HepG2 (cell line): ENCODE data around the gene KLC4. TPM values are rescaled to one million over a fixed set of nuclear protein-coding genes. Genes with fewer than 3 reads are reported as not detected.

Experiments used
- ARNTL ChIP-seq: sonication (generic); formaldehyde crosslinking; IDR thresholded peaks from 2 replicates; pipeline ENCODE4 v1.4.0; 2020; ENCODE audit warnings: mild to moderate bottlenecking, missing genetic modification reagents
- ATAD3A ChIP-seq: sonication (generic); formaldehyde crosslinking; IDR thresholded peaks from 2 replicates; pipeline ENCODE4 v1.4.0; 2020; ENCODE audit warnings: missing genetic modification reagents
- BHLHE40 ChIP-seq: IDR thresholded peaks from 2 replicates; pipeline ENCODE4 v1.6.1; 2011; ENCODE audit warnings: low read length, improper control_type of control experiment
- CBFB ChIP-seq: sonication (generic); formaldehyde crosslinking; IDR thresholded peaks from 2 replicates; pipeline ENCODE4 v1.4.0; 2020; ENCODE audit warnings: missing genetic modification reagents
- CHCHD3 ChIP-seq: sonication (generic); formaldehyde crosslinking; IDR thresholded peaks from 2 replicates; pipeline ENCODE4 v1.8.0; 2022; ENCODE audit warnings: mild to moderate bottlenecking, missing genetic modification reagents, moderate library complexity
- ETV5 ChIP-seq: IDR thresholded peaks from 2 replicates; pipeline ENCODE4 v1.6.1; 2018; ENCODE audit warnings: missing biosample characterization, missing genetic modification reagents, inconsistent platforms, borderline replicate concordance
- FOXM1 ChIP-seq: sonication (generic); formaldehyde crosslinking; IDR thresholded peaks from 2 replicates; pipeline ENCODE4 v1.5.0; 2020; ENCODE audit warnings: missing genetic modification reagents
- MED13 ChIP-seq: sonication (generic); formaldehyde crosslinking; IDR thresholded peaks from 2 replicates; pipeline ENCODE4 v1.5.0; 2020; ENCODE audit warnings: missing genetic modification reagents
- NFE2 ChIP-seq: sonication (generic); formaldehyde crosslinking; IDR thresholded peaks from 2 replicates; pipeline ENCODE4 v1.4.0; 2020; ENCODE audit warnings: missing genetic modification reagents
- PPARG ChIP-seq: conservative IDR thresholded peaks from 2 replicates; pipeline ENCODE4 v1.6.1; 2016; ENCODE audit warnings: missing biosample characterization, missing genetic modification reagents
- SAFB2 ChIP-seq: sonication (generic); formaldehyde crosslinking; IDR thresholded peaks from 2 replicates; pipeline ENCODE4 v1.5.1; 2020; ENCODE audit warnings: missing genetic modification reagents, low read depth, mild to moderate bottlenecking, borderline replicate concordance
- XRCC5 ChIP-seq: fragments of 200-400 bp; formaldehyde crosslinking; optimal IDR thresholded peaks from 2 replicates; pipeline ENCODE3; 2017; ENCODE audit warnings: mild to moderate bottlenecking, low read length
- ZBTB21 ChIP-seq: sonication (generic); formaldehyde crosslinking; IDR thresholded peaks from 2 replicates; pipeline ENCODE4 v1.4.0; 2020; ENCODE audit warnings: missing genetic modification reagents
- ZKSCAN1 ChIP-seq: fragments of 150-350 bp; IDR thresholded peaks from 2 replicates; pipeline ENCODE4 v1.6.1; 2014; ENCODE audit warnings: low read length
- ZNF12 ChIP-seq: sonication (generic); formaldehyde crosslinking; IDR thresholded peaks from 2 replicates; pipeline ENCODE4 v1.5.0; 2020; ENCODE audit warnings: missing genetic modification reagents
- ZNF138 ChIP-seq: sonication (generic); formaldehyde crosslinking; IDR thresholded peaks from 2 replicates; pipeline ENCODE4 v1.5.0; 2020; ENCODE audit warnings: mild to moderate bottlenecking, low read depth, missing genetic modification reagents
- ZNF224 ChIP-seq: sonication (generic); formaldehyde crosslinking; IDR thresholded peaks from 2 replicates; pipeline ENCODE4 v1.5.0; 2020; ENCODE audit warnings: mild to moderate bottlenecking, missing genetic modification reagents
- ZNF530 ChIP-seq: sonication (generic); formaldehyde crosslinking; IDR thresholded peaks from 2 replicates; pipeline ENCODE4 v1.5.0; 2020; ENCODE audit warnings: low read depth, mild to moderate bottlenecking, missing genetic modification reagents
- ZNF749 ChIP-seq: sonication (generic); formaldehyde crosslinking; IDR thresholded peaks from 2 replicates; pipeline ENCODE4 v1.8.0; 2022; ENCODE audit warnings: mild to moderate bottlenecking, missing genetic modification reagents, moderate library complexity, borderline replicate concordance
- ZNF773 ChIP-seq: sonication (generic); formaldehyde crosslinking; IDR thresholded peaks from 2 replicates; pipeline ENCODE4 v1.4.0; 2020; ENCODE audit warnings: missing genetic modification reagents, borderline replicate concordance
- ZNF879 ChIP-seq: sonication (generic); formaldehyde crosslinking; IDR thresholded peaks from 2 replicates; pipeline ENCODE4 v1.8.1; 2023; ENCODE audit warnings: missing genetic modification reagents
- polyA plus RNA-seq, 8 experiments: library from polyadenylated mRNA; depleted of rRNA in 3 of 8; stranded (reverse) in 7 of 8; unstranded in 1 of 8; fragments of >200 nt; fragmentation: Illumina TruSeq in 4 of 8; extraction: Trizol in 4 of 8; gene quantifications; 2 replicates each; pipeline versions ENCODE4 v1.2.1 to v1.2.3, GENCODE V29; 2011 to 2016; ENCODE audit warnings: low read depth in 4 of 8, missing spikeins in 1 of 8, mixed read lengths in 1 of 8; ENCODE audit not compliant: insufficient read depth in 1 of 8
- total RNA-seq, 5 experiments: library from RNA; depleted of rRNA; stranded (reverse); fragments of >200 nt; fragmentation: Illumina TruSeq; extraction: Trizol; gene quantifications; 2 replicates each; pipeline ENCODE4 v1.2.3, GENCODE V29; 2016; ENCODE audit warnings: low read depth in 1 of 5
- TF ChIP-seq, protein P1 (sequence below): sonication (generic); formaldehyde crosslinking; IDR thresholded peaks from 2 replicates; pipeline ENCODE4 v1.4.0; 2020; ENCODE audit warnings: missing genetic modification reagents, borderline replicate concordance
- TF ChIP-seq, protein P2 (sequence below): sonication (generic); formaldehyde crosslinking; IDR thresholded peaks from 2 replicates; pipeline ENCODE4 v1.5.1; 2020; ENCODE audit warnings: missing genetic modification reagents, mild to moderate bottlenecking, borderline replicate concordance
- TF ChIP-seq, protein P3 (sequence below): sonication (generic); formaldehyde crosslinking; IDR thresholded peaks from 2 replicates; pipeline ENCODE4 v1.8.0; 2022; ENCODE audit warnings: mild to moderate bottlenecking, missing genetic modification reagents, moderate library complexity

KLC4 gene
- total and polyA plus RNA-seq, 2 of the 13 experiments (the other 11 are each of a cell fraction or from before 2014, with no cell fraction given), result 45.4 to 70.4 TPM

DNA sequence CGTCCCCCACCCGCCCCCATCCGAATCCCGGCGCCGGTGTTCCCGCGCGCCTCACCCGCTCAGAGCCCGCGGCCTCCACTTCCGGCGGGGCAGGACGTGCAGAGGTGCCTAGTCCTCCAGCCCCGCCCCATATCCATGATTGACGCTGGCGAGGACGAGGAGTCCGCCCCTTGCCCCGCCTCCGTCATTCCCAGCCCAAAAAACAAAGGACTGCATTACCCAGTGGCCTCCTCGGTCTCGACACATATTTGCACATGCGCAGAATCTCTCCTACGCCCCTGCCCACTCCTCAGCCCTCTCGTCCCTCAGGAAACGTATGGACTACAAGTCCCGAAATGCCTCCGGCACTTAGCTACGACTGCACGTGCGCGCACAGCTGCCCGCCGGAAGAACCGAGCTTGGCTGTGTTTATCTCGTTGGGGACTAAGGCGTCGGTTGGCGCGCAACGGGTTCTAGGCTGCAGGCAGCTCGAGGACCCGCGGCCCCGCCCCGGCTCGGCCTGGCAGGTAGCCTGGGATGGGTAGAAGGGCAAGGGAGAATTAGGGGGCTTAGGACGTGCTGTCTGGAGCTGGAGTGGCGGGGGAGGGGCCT is 45.5 kb upstream of the KLC4 start, which contains the start of the genes KLHDC3 and MEA1 (continued):
- TF ChIP-seq, protein P1, sequence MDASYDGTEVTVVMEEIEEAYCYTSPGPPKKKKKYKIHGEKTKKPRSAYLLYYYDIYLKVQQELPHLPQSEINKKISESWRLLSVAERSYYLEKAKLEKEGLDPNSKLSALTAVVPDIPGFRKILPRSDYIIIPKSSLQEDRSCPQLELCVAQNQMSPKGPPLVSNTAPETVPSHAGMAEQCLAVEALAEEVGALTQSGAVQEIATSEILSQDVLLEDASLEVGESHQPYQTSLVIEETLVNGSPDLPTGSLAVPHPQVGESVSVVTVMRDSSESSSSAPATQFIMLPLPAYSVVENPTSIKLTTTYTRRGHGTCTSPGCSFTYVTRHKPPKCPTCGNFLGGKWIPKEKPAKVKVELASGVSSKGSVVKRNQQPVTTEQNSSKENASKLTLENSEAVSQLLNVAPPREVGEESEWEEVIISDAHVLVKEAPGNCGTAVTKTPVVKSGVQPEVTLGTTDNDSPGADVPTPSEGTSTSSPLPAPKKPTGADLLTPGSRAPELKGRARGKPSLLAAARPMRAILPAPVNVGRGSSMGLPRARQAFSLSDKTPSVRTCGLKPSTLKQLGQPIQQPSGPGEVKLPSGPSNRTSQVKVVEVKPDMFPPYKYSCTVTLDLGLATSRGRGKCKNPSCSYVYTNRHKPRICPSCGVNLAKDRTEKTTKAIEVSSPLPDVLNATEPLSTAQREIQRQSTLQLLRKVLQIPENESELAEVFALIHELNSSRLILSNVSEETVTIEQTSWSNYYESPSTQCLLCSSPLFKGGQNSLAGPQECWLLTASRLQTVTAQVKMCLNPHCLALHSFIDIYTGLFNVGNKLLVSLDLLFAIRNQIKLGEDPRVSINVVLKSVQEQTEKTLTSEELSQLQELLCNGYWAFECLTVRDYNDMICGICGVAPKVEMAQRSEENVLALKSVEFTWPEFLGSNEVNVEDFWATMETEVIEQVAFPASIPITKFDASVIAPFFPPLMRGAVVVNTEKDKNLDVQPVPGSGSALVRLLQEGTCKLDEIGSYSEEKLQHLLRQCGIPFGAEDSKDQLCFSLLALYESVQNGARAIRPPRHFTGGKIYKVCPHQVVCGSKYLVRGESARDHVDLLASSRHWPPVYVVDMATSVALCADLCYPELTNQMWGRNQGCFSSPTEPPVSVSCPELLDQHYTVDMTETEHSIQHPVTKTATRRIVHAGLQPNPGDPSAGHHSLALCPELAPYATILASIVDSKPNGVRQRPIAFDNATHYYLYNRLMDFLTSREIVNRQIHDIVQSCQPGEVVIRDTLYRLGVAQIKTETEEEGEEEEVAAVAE, result no peak; the same call in 1 of the 2 replicates
- TF ChIP-seq ATAD3A (CRISPR knock-in tag) (no peak), PPARG (CRISPR knock-in tag) (no peak; the same call in 1 of the 2 replicates), FOXM1 (CRISPR knock-in tag) (no peak), ZNF530 (no peak), ZBTB21 (CRISPR knock-in tag) (no peak; the same call in 1 of the 2 replicates), CBFB (peak; percentile 87), ZNF749 (no peak; the same call in 1 of the 2 replicates), ZNF138 (no peak), XRCC5 (peak; percentile 62), BHLHE40 (peak; percentile 99), ZNF224 (no peak), CHCHD3 (CRISPR knock-in tag) (0 out of 2 replicates have a peak, but pooled peaks have one; percentile 56), ZNF773 (CRISPR knock-in tag) (no peak), NFE2 (CRISPR knock-in tag) (no peak), ETV5 (CRISPR knock-in tag) (peak; percentile 72), MED13 (CRISPR knock-in tag) (no peak), SAFB2 (CRISPR knock-in tag) (peak; percentile 55; the same call in 1 of the 2 replicates), ZKSCAN1 (no peak), ZNF879 (CRISPR knock-in tag) (no peak), ZNF12 (CRISPR knock-in tag) (no peak), ARNTL (peak; percentile 95)
- TF ChIP-seq, protein P2, sequence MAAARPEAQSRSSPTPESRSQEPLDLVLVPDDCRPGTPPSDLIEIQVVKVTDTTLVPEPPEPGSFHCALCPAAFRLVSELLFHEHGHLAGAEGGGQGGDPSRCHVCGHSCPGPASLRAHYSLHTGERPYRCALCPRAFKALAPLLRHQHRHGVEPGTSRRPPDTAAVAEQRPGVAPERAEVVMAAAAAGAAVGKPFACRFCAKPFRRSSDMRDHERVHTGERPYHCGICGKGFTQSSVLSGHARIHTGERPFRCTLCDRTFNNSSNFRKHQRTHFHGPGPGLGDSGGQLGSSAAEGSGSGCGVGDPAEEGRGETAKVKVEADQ, result no peak; the same call in 1 of the 2 replicates
- TF ChIP-seq, protein P3, sequence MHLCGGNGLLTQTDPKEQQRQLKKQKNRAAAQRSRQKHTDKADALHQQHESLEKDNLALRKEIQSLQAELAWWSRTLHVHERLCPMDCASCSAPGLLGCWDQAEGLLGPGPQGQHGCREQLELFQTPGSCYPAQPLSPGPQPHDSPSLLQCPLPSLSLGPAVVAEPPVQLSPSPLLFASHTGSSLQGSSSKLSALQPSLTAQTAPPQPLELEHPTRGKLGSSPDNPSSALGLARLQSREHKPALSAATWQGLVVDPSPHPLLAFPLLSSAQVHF, result no peak
